ENCODE data around the gene PBX4. TPM values are rescaled to one million over a fixed set of nuclear protein-coding genes. Genes with fewer than 3 reads are reported as not detected.

PBX4 gene
- total and polyA plus RNA-seq, 2 of the 8 experiments (the other 6 are each of a cell fraction or from before 2014, with no cell fraction given) = 3.4 to 3.8 TPM

- Histone ChIP-seq H3K14ac (ENCODE audit: insufficient read length) (no peak overlapping the region), H2AK5ac (ENCODE audit: low read depth, low read length) (no peak overlapping the region), H3K4me1 (replicated peaks in 1 of 4; ENCODE audit: control insufficient read depth in 3 of 4, insufficient read depth in 4 of 4, low read length in 3 of 4) (0 out of 7 replicates have a peak, but pooled peaks cover 0 to 3% (median under 1%) of the 10 kb centered on the region in 4 experiments), H2BK120ac (replicated peaks; ENCODE audit: low read depth, low read length) (no peak overlapping the region), H2BK20ac (ENCODE audit: low read length) (no peak overlapping the region), H3K27ac (ENCODE audit: low read depth, low read length) (no peak overlapping the region), H4K8ac (ENCODE audit: extremely low read depth, insufficient read depth, low read length) (no peak overlapping the region), H3K79me1 (ENCODE audit: low read depth, low read length) (no peaks in the 10 kb centered on the region), H3K23ac (ENCODE audit: insufficient read length) (no peak overlapping the region), H3K56ac (replicated peaks; ENCODE audit: insufficient read length, low read depth, low read length) (no peak overlapping the region), H2AFZ (ENCODE audit: low read length) (no peak overlapping the region), H2BK15ac (ENCODE audit: low read length) (no peak overlapping the region), H3K27me3 (replicated peaks in 1 of 4; ENCODE audit: control insufficient read depth in 3 of 4, extremely low read depth in 1 of 4, insufficient read depth in 3 of 4, low read length in 3 of 4) (peaks cover 0 to 5% (median 3%) of the 10 kb centered on the region in 4 experiments; a peak in 6 of 7 replicates), H2BK5ac (ENCODE audit: low read depth, low read length) (no peak overlapping the region), H3K4me3 (ENCODE audit: extremely low read depth in 1 of 4, insufficient read depth in 2 of 4, low read depth in 3 of 4, low read length in 4 of 4) (no peak overlapping the region), H3K4me2 (ENCODE audit: insufficient read depth in 1 of 2, low read depth in 2 of 2, low read length in 2 of 2) (no peak overlapping the region), H4K5ac (ENCODE audit: insufficient read length, low read depth, low read length) (no peak overlapping the region), H3K79me2 (ENCODE audit: control insufficient read depth in 1 of 2, insufficient read depth in 2 of 2, low read length in 2 of 2) (no peaks in the 10 kb centered on the region), H4K91ac (replicated peaks; ENCODE audit: insufficient read length, low read length) (no peak overlapping the region), H3K23me2 (ENCODE audit: low read depth, low read length) (peaks cover 7% of the 10 kb centered on the region; the same call in 1 of the 2 replicates), H2BK12ac (ENCODE audit: low read depth, low read length) (no peak overlapping the region), H3K9me3 (ENCODE audit: insufficient read depth in 2 of 2, low read depth in 1 of 2, low read length in 1 of 2) (no peaks in the 10 kb centered on the region), H3K4ac (replicated peaks; ENCODE audit: insufficient read length, low read depth, low read length) (no peak overlapping the region), H4K20me1 (replicated peaks in 1 of 2; ENCODE audit: control insufficient read depth in 1 of 2, insufficient read depth in 2 of 2, low read length in 2 of 2) (peaks cover 0 to 2% of the 10 kb centered on the region in 2 experiments), H3K9ac (replicated peaks in 1 of 4; ENCODE audit: extremely low read depth in 1 of 4, low read depth in 3 of 4, low read length in 3 of 4) (no peak overlapping the region), H3K36me3 (ENCODE audit: control insufficient read depth in 2 of 4, insufficient read depth in 4 of 4, low read length in 3 of 4) (no peaks in the 10 kb centered on the region), H3K18ac (ENCODE audit: extremely low read depth, low read length) (no peak overlapping the region)
- ChIA-PET POLR2A (ENCODE audit: partially characterized antibody) (no interaction called here), CTCF (ENCODE audit: partially characterized antibody) (interaction anchor here (0.7 to 1.7 kb wide), 3 partner anchors 60 to 117 kb away, joined by 3 to 4 read pairs (median 4); no protein-coding TSS in a partner anchor)
- DNase-seq (ENCODE audit: low read depth in 1 of 2, low spot score in 2 of 2) = no peak
- WGBS, 2 experiments (ENCODE audit: extremely low coverage in 1 of 2, insufficient coverage in 1 of 2, insufficient read length in 1 of 2, insufficient replicate concordance in 2 of 2, low coverage in 1 of 2, low lambda C conversion rate in 2 of 2, missing lambda C conversion rate in 1 of 2) = 95% methylated on average over 2 of the region's 3 CpGs; no CpG with 5 or more reads in 1 of the 2 experiments
- no peak for FAIRE-seq
- TF ChIP-seq RXRA (IDR thresholded peaks at IDR 0.05; ENCODE audit: insufficient read depth, low read depth, low read length) = no peak
- TF ChIP-seq SIN3A (conservative IDR thresholded peaks at IDR 0.05 in 1 of 2, IDR thresholded peaks at IDR 0.05 in 1 of 2; ENCODE audit: low read depth in 1 of 2, low read length in 2 of 2) = no peak
- TF ChIP-seq SRF (IDR thresholded peaks at IDR 0.05; ENCODE audit: low read depth, low read length) = no peak
- no peak for TF ChIP-seq HDAC6 (IDR thresholded peaks at IDR 0.05; ENCODE audit: low read depth, low read length)
- TF ChIP-seq ZNF274 (IDR thresholded peaks at IDR 0.05; ENCODE audit: borderline replicate concordance, extremely low read depth, low read length) = no peak
- no peak for TF ChIP-seq CTBP2 (IDR thresholded peaks at IDR 0.05; ENCODE audit: borderline replicate concordance, insufficient read depth, insufficient read length, low read length)
- no peak for TF ChIP-seq TAF1 (IDR thresholded peaks at IDR 0.05; ENCODE audit: low read depth, low read length)
- no peak for TF ChIP-seq CREB1 (IDR thresholded peaks at IDR 0.05)
- no peak for TF ChIP-seq EP300 (IDR thresholded peaks at IDR 0.05; ENCODE audit: borderline replicate concordance in 1 of 2, low read depth in 2 of 2, low read length in 2 of 2)
- no peak for TF ChIP-seq USF2 (IDR thresholded peaks at IDR 0.05; ENCODE audit: low read length)
- no peak for TF ChIP-seq BCL11A (IDR thresholded peaks at IDR 0.05; ENCODE audit: low read depth in 2 of 2, low read length in 2 of 2)
- TF ChIP-seq JUND (IDR thresholded peaks at IDR 0.05; ENCODE audit: low read length) = no peak
- no peak for TF ChIP-seq ASH2L (IDR thresholded peaks at IDR 0.05; ENCODE audit: low read length)
Observed at GRCh38 chr19:19615086-19615485, 3.4 kb downstream of the PBX4 start.
